MM.1S (cell line): Measurements from ENCODE around the gene TYW1B.
"Not testable (repeated sequence)": the region's sequence is repeated elsewhere in the genome, so short reads cannot be mapped to it uniquely, and the experiment has no call there.

Experiments used
- DNase-seq: peaks from one replicate; pipeline ENCODE4 v3.0.0-alpha.2; 2015
- H2AFZ ChIP-seq: fragments of 300-600 bp; sonication (generic); 2 replicates; pipeline ENCODE4 v1.6.0; 2016; ENCODE audit warnings: antibody characterized with exemption, low read length
- H3F3A ChIP-seq: fragments of 300-600 bp; sonication (generic); 2 replicates; pipeline ENCODE4 v1.6.1; 2016; ENCODE audit warnings: mild to moderate bottlenecking, antibody characterized with exemption, low read length, moderate library complexity, mixed read lengths; ENCODE audit not compliant: insufficient read depth
- H3K27ac ChIP-seq: fragments of 300-600 bp; sonication (generic); 2 replicates; pipeline ENCODE4 v1.5.1; 2016; ENCODE audit warnings: mild to moderate bottlenecking, low read length
- H3K27me3 ChIP-seq: fragments of 300-600 bp; sonication (generic); replicated peaks from 2 replicates; pipeline ENCODE4 v1.6.0; 2016; ENCODE audit warnings: low read length; ENCODE audit not compliant: insufficient read depth
- H3K36me3 ChIP-seq: fragments of 300-600 bp; sonication (generic); replicated peaks from 2 replicates; pipeline ENCODE4 v1.6.1; 2016; ENCODE audit warnings: mild to moderate bottlenecking, low read length, mixed read lengths; ENCODE audit not compliant: insufficient read depth
- H3K4me1 ChIP-seq: fragments of 300-600 bp; sonication (generic); 2 replicates; pipeline ENCODE4 v1.6.1; 2016; ENCODE audit warnings: low read length, mixed read lengths
- H3K4me2 ChIP-seq: fragments of 300-600 bp; sonication (generic); 2 replicates; pipeline ENCODE4 v1.6.0; 2016; ENCODE audit warnings: low read depth, low read length
- H3K4me3 ChIP-seq: fragments of 300-600 bp; sonication (generic); 2 replicates; pipeline ENCODE4 v1.5.1; 2016; ENCODE audit warnings: low read length, mixed read lengths
- H3K79me2 ChIP-seq: fragments of 300-600 bp; sonication (generic); 2 replicates; pipeline ENCODE4 v1.6.1; 2016; ENCODE audit warnings: mixed run types, low read length, mixed read lengths
- H3K9ac ChIP-seq: fragments of 300-600 bp; sonication (generic); 2 replicates; pipeline ENCODE4 v1.6.1; 2016; ENCODE audit warnings: low read length, mixed read lengths
- H3K9me2 ChIP-seq: fragments of 300-600 bp; sonication (generic); replicated peaks from 2 replicates; pipeline ENCODE4 v1.6.1; 2016; ENCODE audit warnings: mild to moderate bottlenecking, low read length, mixed read lengths; ENCODE audit not compliant: insufficient read depth
- H3K9me3 ChIP-seq: fragments of 300-600 bp; sonication (generic); replicated peaks from 2 replicates; pipeline ENCODE4 v1.6.1; 2016; ENCODE audit warnings: mild to moderate bottlenecking, low read length, mixed read lengths; ENCODE audit not compliant: insufficient read depth
- H4K20me1 ChIP-seq: fragments of 300-600 bp; sonication (generic); 2 replicates; pipeline ENCODE4 v1.6.1; 2016; ENCODE audit warnings: mild to moderate bottlenecking, low read length, moderate library complexity, mixed read lengths; ENCODE audit not compliant: insufficient read depth
- TF ChIP-seq, protein P1 (sequence below): fragments of 300-600 bp; sonication (generic); IDR thresholded peaks from 2 replicates; pipeline ENCODE4 v1.5.1; 2016; ENCODE audit warnings: antibody characterized with exemption, low read length, mixed read lengths

TYW1B gene

DNA sequence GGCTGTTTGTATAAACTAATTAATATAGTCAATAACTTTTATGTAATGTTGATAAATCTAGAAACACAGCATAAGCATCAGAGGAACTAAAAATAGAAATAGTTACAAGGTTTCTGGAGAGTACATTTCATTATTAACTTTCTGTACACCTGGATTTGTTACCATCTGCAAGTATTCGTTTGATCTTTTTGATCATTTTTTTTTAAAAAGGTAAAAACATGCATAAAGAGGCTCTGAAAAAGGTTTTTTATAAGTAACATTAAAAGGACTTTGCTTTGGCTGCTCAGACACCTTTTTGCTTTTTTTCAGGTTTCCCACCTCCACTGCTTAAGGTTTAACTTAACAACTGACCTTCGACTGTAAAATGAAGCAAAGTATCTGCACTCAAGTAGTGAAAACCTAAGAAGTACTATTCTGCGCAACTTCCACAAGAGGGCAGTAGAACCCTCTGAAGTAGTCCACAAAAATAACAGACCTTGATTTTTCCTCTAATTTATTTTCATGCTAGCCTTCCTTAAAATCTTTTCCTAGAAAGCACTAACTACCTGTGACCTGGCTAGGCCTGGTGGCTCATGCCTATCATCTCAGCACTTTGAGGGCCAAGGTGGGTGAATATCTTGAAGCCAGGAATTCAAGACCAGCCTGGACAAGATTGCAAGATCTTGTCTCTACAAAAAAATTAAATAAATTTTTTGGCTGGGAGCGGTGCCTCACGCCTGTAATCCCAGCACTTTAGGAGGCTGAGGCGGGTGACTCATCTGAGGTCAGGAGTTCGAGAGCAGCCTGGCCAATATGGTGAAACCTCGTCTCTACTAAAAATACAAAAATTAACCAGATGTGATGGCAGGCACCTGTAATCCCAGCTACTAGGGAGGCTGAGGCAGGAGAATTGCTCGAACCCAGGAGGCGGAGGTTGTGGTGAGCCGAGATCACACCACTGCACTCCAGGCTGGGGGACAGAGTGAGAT lies 4.0 kb downstream of the TYW1B start:
- H3K4me2 ChIP-seq, H2AFZ ChIP-seq, H3K27ac ChIP-seq, H3F3A ChIP-seq, H3K27me3 ChIP-seq, H3K9me3 ChIP-seq, H3K4me1 ChIP-seq, H3K9ac ChIP-seq, H3K4me3 ChIP-seq, H4K20me1 ChIP-seq, H3K9me2 ChIP-seq, H3K36me3 ChIP-seq, DNase-seq: not testable (repeated sequence)
- TF ChIP-seq, protein P1, sequence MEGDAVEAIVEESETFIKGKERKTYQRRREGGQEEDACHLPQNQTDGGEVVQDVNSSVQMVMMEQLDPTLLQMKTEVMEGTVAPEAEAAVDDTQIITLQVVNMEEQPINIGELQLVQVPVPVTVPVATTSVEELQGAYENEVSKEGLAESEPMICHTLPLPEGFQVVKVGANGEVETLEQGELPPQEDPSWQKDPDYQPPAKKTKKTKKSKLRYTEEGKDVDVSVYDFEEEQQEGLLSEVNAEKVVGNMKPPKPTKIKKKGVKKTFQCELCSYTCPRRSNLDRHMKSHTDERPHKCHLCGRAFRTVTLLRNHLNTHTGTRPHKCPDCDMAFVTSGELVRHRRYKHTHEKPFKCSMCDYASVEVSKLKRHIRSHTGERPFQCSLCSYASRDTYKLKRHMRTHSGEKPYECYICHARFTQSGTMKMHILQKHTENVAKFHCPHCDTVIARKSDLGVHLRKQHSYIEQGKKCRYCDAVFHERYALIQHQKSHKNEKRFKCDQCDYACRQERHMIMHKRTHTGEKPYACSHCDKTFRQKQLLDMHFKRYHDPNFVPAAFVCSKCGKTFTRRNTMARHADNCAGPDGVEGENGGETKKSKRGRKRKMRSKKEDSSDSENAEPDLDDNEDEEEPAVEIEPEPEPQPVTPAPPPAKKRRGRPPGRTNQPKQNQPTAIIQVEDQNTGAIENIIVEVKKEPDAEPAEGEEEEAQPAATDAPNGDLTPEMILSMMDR: peak; percentile 24
- peaks cover 20% of the 10 kb centered on the region for H3K79me2 ChIP-seq

DNA sequence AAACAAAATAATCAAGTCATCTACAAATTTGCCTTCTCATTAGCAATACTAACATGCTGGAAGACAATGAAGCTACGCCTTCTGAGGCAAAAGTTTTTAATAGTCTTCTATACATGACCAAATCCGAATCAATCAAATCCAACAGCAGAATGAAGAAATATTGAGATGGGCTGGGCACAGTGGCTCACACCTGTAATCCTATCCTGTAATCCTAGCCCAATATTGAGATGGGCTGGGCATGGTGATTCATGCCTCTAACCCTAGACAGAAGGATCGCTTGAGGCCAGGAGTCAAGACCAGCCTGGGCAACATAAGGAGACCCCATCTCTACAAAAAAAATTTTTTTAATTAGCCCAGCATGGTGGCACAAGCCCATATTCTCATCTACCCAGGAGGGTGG lies 5.5 kb downstream of the TYW1B start:
- H3K4me3 ChIP-seq, H3K36me3 ChIP-seq, H3K9me2 ChIP-seq, H3K27ac ChIP-seq, H4K20me1 ChIP-seq, H3K9ac ChIP-seq, H3K9me3 ChIP-seq, H3F3A ChIP-seq, H2AFZ ChIP-seq, DNase-seq, H3K4me2 ChIP-seq, H3K4me1 ChIP-seq, H3K27me3 ChIP-seq: not testable (repeated sequence)
- H3K79me2 ChIP-seq: peaks cover 24% of the 10 kb centered on the region

DNA sequence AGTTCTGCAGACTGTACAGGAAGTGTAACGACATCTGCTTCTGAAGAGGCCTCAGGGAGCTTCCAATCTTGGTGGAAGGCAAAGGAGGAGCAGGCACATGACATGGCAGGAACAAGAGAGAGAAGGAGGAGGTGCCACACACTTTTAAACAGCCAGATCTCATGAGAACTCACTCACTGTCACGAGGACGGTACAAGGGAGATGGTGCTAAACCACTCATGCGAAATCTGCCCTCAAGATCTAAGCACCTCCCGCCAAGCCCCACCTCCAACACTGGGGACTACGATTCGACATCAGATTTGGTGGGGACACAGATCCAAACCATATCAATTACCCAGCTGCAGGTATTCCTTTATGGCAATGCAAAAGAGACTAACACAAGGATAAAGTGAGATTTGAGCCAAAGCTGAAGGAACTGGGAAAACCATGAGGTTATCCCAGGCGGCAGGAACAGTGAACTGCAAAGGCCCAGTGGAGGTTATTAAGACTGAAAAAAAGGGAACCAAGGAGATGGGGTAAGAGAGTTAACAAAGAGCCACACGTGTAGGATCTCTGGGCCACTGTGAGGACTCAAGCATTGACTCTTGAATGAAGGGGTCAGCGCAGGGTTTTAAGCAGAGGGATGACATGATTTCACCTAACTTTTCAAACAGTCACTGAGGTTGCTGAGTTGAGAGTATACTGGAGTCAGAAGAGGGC lies 9.2 kb downstream of the TYW1B start:
- not testable (repeated sequence) for H3K4me2 ChIP-seq, H3K4me1 ChIP-seq, H3K4me3 ChIP-seq, H3K9ac ChIP-seq, H3K9me2 ChIP-seq, DNase-seq, H3K36me3 ChIP-seq, H4K20me1 ChIP-seq, H3K9me3 ChIP-seq, H3K27ac ChIP-seq, H3K27me3 ChIP-seq, H3F3A ChIP-seq, H2AFZ ChIP-seq
- peaks cover 16% of the 10 kb centered on the region for H3K79me2 ChIP-seq

DNA sequence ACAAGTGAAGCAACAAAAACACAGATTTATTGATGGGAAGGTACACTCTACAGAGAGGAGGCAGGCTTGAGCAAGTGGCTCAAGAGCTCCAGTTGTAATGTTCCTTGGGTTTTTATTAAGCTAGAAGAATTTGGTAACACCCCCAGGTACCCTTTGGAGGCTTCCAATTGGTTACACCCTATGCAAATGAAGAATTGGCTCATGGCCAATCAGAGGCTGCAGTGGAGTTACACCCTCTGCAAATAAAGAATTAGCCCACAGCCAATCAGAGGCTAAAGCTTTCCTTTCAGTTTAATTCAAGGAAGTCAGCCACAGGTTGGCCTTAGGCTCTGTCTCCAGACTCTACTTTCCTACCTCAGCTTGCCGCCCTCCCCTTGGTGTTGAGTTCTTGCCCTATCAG lies 10.3 kb downstream of the TYW1B start:
- H3F3A ChIP-seq, H3K4me1 ChIP-seq, DNase-seq, H3K27me3 ChIP-seq, H4K20me1 ChIP-seq, H3K4me2 ChIP-seq, H3K36me3 ChIP-seq, H2AFZ ChIP-seq, H3K9me2 ChIP-seq, H3K4me3 ChIP-seq, H3K9me3 ChIP-seq, H3K9ac ChIP-seq, H3K27ac ChIP-seq: not testable (repeated sequence)
- peaks cover 16% of the 10 kb centered on the region for H3K79me2 ChIP-seq

DNA sequence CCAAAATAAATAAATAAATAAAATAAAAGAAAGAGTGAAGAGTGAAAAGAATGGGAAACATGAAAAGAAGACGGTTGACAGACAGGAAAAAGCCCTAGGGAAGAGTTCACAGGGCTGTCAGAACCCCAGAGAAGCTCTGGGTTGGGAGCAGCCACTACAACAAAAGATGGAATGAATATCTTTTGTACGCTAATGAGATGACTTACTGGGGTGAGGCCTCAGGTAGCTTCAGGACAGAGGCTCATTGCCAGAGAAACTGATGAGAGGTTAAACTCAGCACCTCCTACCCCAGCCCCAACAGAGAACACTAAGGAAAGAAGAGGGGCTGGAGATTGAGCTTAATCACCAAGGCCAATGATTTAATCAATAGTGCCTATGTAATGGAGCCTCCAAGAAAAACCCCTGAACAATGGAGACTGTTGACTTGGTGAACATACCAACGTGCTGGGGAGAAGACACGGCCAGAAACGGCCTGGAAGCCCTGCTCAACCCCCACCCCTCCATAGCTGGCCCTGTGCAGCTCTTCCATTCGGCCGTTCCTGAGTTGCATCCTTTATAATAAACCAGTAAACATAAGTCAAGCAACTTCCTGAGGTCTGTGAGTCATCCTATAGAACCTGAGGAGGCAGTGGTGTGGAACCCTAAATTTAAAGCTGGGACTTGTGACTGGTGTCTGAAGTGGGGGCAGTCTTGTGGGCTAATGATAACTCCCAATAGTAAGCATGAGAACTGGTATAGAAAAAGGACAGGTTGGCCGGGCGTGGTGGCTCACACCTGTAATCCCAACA lies 11.4 kb downstream of the TYW1B start:
- not testable (repeated sequence) for H4K20me1 ChIP-seq, DNase-seq, H3K36me3 ChIP-seq, H3K9ac ChIP-seq, H2AFZ ChIP-seq, H3K9me2 ChIP-seq, H3K27me3 ChIP-seq, H3K27ac ChIP-seq, H3K4me1 ChIP-seq, H3K4me3 ChIP-seq, H3F3A ChIP-seq, H3K4me2 ChIP-seq, H3K9me3 ChIP-seq
- H3K79me2 ChIP-seq: peaks cover 16% of the 10 kb centered on the region

DNA sequence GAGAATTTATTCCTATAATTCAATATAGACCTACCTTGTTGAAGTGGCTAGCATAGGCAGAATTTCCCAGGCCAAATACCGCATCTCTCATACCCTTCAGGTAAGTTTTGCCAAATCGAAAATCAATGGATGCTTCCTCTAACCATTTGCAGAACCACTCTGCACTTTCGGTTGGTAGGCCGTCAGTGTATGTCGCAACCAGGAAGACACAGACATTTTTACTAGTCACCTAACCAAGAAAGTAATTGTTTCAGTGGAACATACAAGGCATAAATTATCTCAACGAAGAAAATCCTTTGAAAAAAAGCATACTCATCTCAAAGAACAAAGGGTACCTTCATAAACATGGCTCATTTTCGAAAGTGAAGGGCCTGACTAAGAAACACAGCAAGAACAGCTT lies 17.6 kb downstream of the TYW1B start:
- not testable (repeated sequence) for H3K4me3 ChIP-seq, H3F3A ChIP-seq, H3K27me3 ChIP-seq, H3K79me2 ChIP-seq, H3K4me2 ChIP-seq, H3K36me3 ChIP-seq, H2AFZ ChIP-seq, H3K4me1 ChIP-seq, H3K9ac ChIP-seq, H3K9me2 ChIP-seq, H3K27ac ChIP-seq, H4K20me1 ChIP-seq, DNase-seq, H3K9me3 ChIP-seq

DNA sequence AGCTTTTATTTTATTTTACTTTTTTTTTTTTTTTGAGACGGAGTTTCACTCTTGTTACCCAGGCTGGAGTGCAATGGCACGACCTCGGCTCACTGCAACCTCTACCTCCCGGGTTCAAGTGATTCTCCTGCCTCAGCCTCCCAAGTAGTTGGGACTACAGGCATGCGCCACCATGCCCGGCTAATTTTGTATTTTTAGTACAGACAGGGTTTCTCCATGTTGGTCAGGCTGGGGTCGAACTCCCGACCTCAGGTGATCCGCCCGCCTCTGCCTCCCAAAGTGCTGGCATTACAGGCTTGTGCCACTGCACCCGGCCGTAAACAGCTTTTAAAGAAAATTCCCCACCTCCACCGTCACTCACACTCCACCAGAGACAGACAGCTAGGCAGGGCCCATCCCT lies 19.5 kb downstream of the TYW1B start:
- H3K27ac ChIP-seq, H3K9me2 ChIP-seq, H3K27me3 ChIP-seq, H4K20me1 ChIP-seq, H3K4me3 ChIP-seq, H3K79me2 ChIP-seq, H3K4me2 ChIP-seq, H3K36me3 ChIP-seq, H3K9ac ChIP-seq, H3F3A ChIP-seq, DNase-seq, H2AFZ ChIP-seq, H3K4me1 ChIP-seq, H3K9me3 ChIP-seq: not testable (repeated sequence)
